HepG2 (cell line): ENCODE results near the gene MPC1. TPM values are rescaled to one million over a fixed set of nuclear protein-coding genes. Genes with fewer than 3 reads are reported as not detected.

ENCODE experiments used
- ASH2L ChIP-seq: fragments of 300-600, 200-600 bp; sonication (generic); IDR thresholded peaks from 2 replicates; pipeline ENCODE4 v1.7.0; 2017; ENCODE audit warnings: low read depth, mild to moderate bottlenecking, moderate library complexity, mixed read lengths, low read length; ENCODE audit not compliant: insufficient read length
- ATRX ChIP-seq: sonication (generic); formaldehyde crosslinking; IDR thresholded peaks from 2 replicates; pipeline ENCODE4 v1.4.0; 2020; ENCODE audit warnings: missing genetic modification reagents, borderline replicate concordance
- ETS1 ChIP-seq: sonication (generic); formaldehyde crosslinking; IDR thresholded peaks from 2 replicates; pipeline ENCODE4 v1.4.0; 2020; ENCODE audit warnings: missing genetic modification reagents
- FOXK2 ChIP-seq: fragments of 450-650 bp; IDR thresholded peaks from 2 replicates; pipeline ENCODE4 v1.6.1; 2016
- GPBP1L1 ChIP-seq: sonication (generic); formaldehyde crosslinking; IDR thresholded peaks from 2 replicates; pipeline ENCODE4 v1.5.0; 2020; ENCODE audit warnings: mild to moderate bottlenecking, missing genetic modification reagents
- MXD4 ChIP-seq: IDR thresholded peaks from 2 replicates; pipeline ENCODE4 v1.6.1; 2016; ENCODE audit warnings: mild to moderate bottlenecking, missing biosample characterization, missing genetic modification reagents
- NCOR1 ChIP-seq: fragments of 200-600 bp; sonication (generic); IDR thresholded peaks from 2 replicates; pipeline ENCODE4 v1.7.0; 2017; ENCODE audit warnings: antibody characterized with exemption, low read length, borderline replicate concordance
- PAWR ChIP-seq: sonication (generic); formaldehyde crosslinking; IDR thresholded peaks from 2 replicates; pipeline ENCODE4 v1.4.0; 2020; ENCODE audit warnings: missing genetic modification reagents, mild to moderate bottlenecking, borderline replicate concordance
- RAD21 ChIP-seq: fragments of 450-650 bp; formaldehyde crosslinking; IDR thresholded peaks from 2 replicates; pipeline ENCODE4 v1.5.0; 2020; ENCODE audit warnings: mild to moderate bottlenecking
- REPIN1 ChIP-seq: sonication (generic); formaldehyde crosslinking; IDR thresholded peaks from 2 replicates; pipeline ENCODE4 v1.8.0; 2022; ENCODE audit warnings: missing genetic modification reagents, low read depth, mild to moderate bottlenecking, borderline replicate concordance
- SMARCC2 ChIP-seq: fragments of 450-650 bp; IDR thresholded peaks from 2 replicates; pipeline ENCODE4 v1.6.1; 2017; ENCODE audit warnings: antibody characterized with exemption, mild to moderate bottlenecking
- TAF15 ChIP-seq: fragments of 200-400 bp; formaldehyde crosslinking; IDR thresholded peaks from one replicate; pipeline ENCODE4 v1.6.1; 2018; ENCODE audit warnings: mild to moderate bottlenecking, low read depth, low read length; ENCODE audit not compliant: poor library complexity, severe bottlenecking
- ZNF280D ChIP-seq: sonication (generic); formaldehyde crosslinking; IDR thresholded peaks from 2 replicates; pipeline ENCODE4 v1.5.1; 2020; ENCODE audit warnings: mild to moderate bottlenecking, missing genetic modification reagents
- ZNF282 ChIP-seq: fragments of 450-650 bp; IDR thresholded peaks from 2 replicates; pipeline ENCODE4 v1.6.1; 2018; ENCODE audit not compliant: partially characterized antibody
- ZNF510 ChIP-seq: sonication (generic); formaldehyde crosslinking; IDR thresholded peaks from 2 replicates; pipeline ENCODE4 v1.4.0; 2020; ENCODE audit warnings: low read depth, mild to moderate bottlenecking, missing genetic modification reagents
- ZNF530 ChIP-seq: sonication (generic); formaldehyde crosslinking; IDR thresholded peaks from 2 replicates; pipeline ENCODE4 v1.5.0; 2020; ENCODE audit warnings: low read depth, mild to moderate bottlenecking, missing genetic modification reagents
- ZNF567 ChIP-seq: sonication (generic); formaldehyde crosslinking; IDR thresholded peaks from 2 replicates; pipeline ENCODE4 v1.8.1; 2023; ENCODE audit warnings: mild to moderate bottlenecking, missing genetic modification reagents, borderline replicate concordance
- ZNF761 ChIP-seq: sonication (generic); formaldehyde crosslinking; conservative IDR thresholded peaks from 2 replicates; pipeline ENCODE4 v1.4.0; 2020; ENCODE audit warnings: mild to moderate bottlenecking, missing genetic modification reagents
- ZNF768 ChIP-seq: sonication (generic); formaldehyde crosslinking; IDR thresholded peaks from 2 replicates; pipeline ENCODE4 v1.4.0; 2020; ENCODE audit warnings: missing genetic modification reagents
- polyA plus RNA-seq, 8 experiments: library from polyadenylated mRNA; depleted of rRNA in 3 of 8; stranded (reverse) in 7 of 8; unstranded in 1 of 8; fragments of >200 nt; fragmentation: Illumina TruSeq in 4 of 8; extraction: Trizol in 4 of 8; gene quantifications; 2 replicates each; pipeline versions ENCODE4 v1.2.1 to v1.2.3, GENCODE V29; 2011 to 2016; ENCODE audit warnings: low read depth in 4 of 8, missing spikeins in 1 of 8, mixed read lengths in 1 of 8; ENCODE audit not compliant: insufficient read depth in 1 of 8
- total RNA-seq, 5 experiments: library from RNA; depleted of rRNA; stranded (reverse); fragments of >200 nt; fragmentation: Illumina TruSeq; extraction: Trizol; gene quantifications; 2 replicates each; pipeline ENCODE4 v1.2.3, GENCODE V29; 2016; ENCODE audit warnings: low read depth in 1 of 5
- TF ChIP-seq, protein P1 (sequence below): sonication (generic); formaldehyde crosslinking; IDR thresholded peaks from 2 replicates; pipeline ENCODE4 v1.4.0; 2020; ENCODE audit warnings: mild to moderate bottlenecking, missing genetic modification reagents

The MPC1 gene
- total and polyA plus RNA-seq, 2 of the 13 experiments (the other 11 are each of a cell fraction or from before 2014, with no cell fraction given): 189 to 214 TPM

GRCh38 chr6:166342349-166343149, 40.2 kb downstream of the MPC1 start, which contains the start of gene SFT2D1 (continued):
- TF ChIP-seq ZNF761 (CRISPR knock-in tag) (peak; percentile 51), ZNF282 (no peak), RAD21 (peak; percentile 32; the same call in 1 of the 2 replicates), GPBP1L1 (CRISPR knock-in tag) (no peak), ASH2L (peak; percentile 97), REPIN1 (CRISPR knock-in tag) (peak; percentile 94; the same call in 1 of the 2 replicates), MXD4 (CRISPR knock-in tag) (peak; percentile 84), ZNF530 (peak; percentile 89; the same call in 1 of the 2 replicates), ZNF768 (CRISPR knock-in tag) (peak; percentile 83), ATRX (CRISPR knock-in tag) (0 out of 2 replicates have a peak, but pooled peaks have one; percentile 20), ETS1 (peak; percentile 90; the same call in 1 of the 2 replicates), ZNF280D (CRISPR knock-in tag) (peak; percentile 99), ZNF567 (CRISPR knock-in tag) (peak; percentile 86; the same call in 1 of the 2 replicates), NCOR1 (peak; percentile 33; the same call in 1 of the 2 replicates), TAF15 (no peak), ZNF510 (CRISPR knock-in tag) (no peak), SMARCC2 (no peak), PAWR (CRISPR knock-in tag) (no peak), FOXK2 (no peak)
- TF ChIP-seq, protein P1, sequence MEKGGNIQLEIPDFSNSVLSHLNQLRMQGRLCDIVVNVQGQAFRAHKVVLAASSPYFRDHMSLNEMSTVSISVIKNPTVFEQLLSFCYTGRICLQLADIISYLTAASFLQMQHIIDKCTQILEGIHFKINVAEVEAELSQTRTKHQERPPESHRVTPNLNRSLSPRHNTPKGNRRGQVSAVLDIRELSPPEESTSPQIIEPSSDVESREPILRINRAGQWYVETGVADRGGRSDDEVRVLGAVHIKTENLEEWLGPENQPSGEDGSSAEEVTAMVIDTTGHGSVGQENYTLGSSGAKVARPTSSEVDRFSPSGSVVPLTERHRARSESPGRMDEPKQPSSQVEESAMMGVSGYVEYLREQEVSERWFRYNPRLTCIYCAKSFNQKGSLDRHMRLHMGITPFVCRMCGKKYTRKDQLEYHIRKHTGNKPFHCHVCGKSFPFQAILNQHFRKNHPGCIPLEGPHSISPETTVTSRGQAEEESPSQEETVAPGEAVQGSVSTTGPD (CRISPR knock-in tag): no peak
